H1 (cell line): ENCODE measurements around the gene SCNN1B. TPM values are rescaled to one million over a fixed set of nuclear protein-coding genes. Genes with fewer than 3 reads are reported as not detected.

Experiments
- CTCF ChIA-PET: fragments of 300-600 bp; sonication (Branson Sonifier 250); formaldehyde crosslinking; loops from one replicate; lab custom pipeline; 2021; ENCODE audit not compliant: partially characterized antibody; lab: Charles Lee
- POLR2A ChIA-PET: fragments of 300-600 bp; sonication (Branson Sonifier 250); formaldehyde crosslinking; loops from one replicate; lab custom pipeline; 2021; ENCODE audit warnings: inconsistent platforms; ENCODE audit not compliant: partially characterized antibody; lab: Charles Lee
- DNase-seq, 2 experiments: peaks; one replicate each; pipeline versions ENCODE4 v3.0.0 to v3.0.0-alpha.2; 2010 to 2022; ENCODE audit warnings: low spot score in 2 of 2, low read depth in 1 of 2, mixed read lengths in 1 of 2
- FAIRE-seq: peaks from 2 replicates; lab custom pipeline; 2011; peaks lifted over from hg19 to GRCh38; lab: Jason Lieb, UNC
- H2AFZ ChIP-seq: 2 replicates; pipeline ENCODE4 v1.8.1; 2012; ENCODE audit warnings: low read length, inconsistent platforms
- H2AK5ac ChIP-seq: 2 replicates; pipeline ENCODE4 v1.6.1; 2013; ENCODE audit warnings: low read depth, low read length
- H2BK120ac ChIP-seq: replicated peaks from 2 replicates; pipeline ENCODE3; 2013; ENCODE audit warnings: low read depth, low read length, inconsistent platforms
- H2BK12ac ChIP-seq: 2 replicates; pipeline ENCODE4 v1.6.1; 2013; ENCODE audit warnings: low read depth, low read length
- H2BK15ac ChIP-seq: 2 replicates; pipeline ENCODE4 v1.6.1; 2013; ENCODE audit warnings: low read length
- H2BK20ac ChIP-seq: 2 replicates; pipeline ENCODE4 v1.6.1; 2013; ENCODE audit warnings: low read length
- H2BK5ac ChIP-seq: 2 replicates; pipeline ENCODE4 v1.6.1; 2013; ENCODE audit warnings: low read depth, low read length
- H3K14ac ChIP-seq: 2 replicates; pipeline ENCODE4 v1.6.1; 2013; ENCODE audit warnings: inconsistent platforms; ENCODE audit not compliant: insufficient read length
- H3K18ac ChIP-seq: 2 replicates; pipeline ENCODE4 v1.6.1; 2013; ENCODE audit warnings: low read length; ENCODE audit errors: extremely low read depth
- H3K23ac ChIP-seq: 2 replicates; pipeline ENCODE4 v1.6.1; 2013; ENCODE audit warnings: inconsistent platforms; ENCODE audit not compliant: insufficient read length
- H3K23me2 ChIP-seq: 2 replicates; pipeline ENCODE4 v1.6.1; 2013; ENCODE audit warnings: low read depth, low read length
- H3K27ac ChIP-seq: 2 replicates; pipeline ENCODE4 v1.6.1; 2011; ENCODE audit warnings: low read depth, low read length, inconsistent platforms
- H3K27me3 ChIP-seq, 4 experiments: replicated peaks in 1 of 4; 1 replicate in 1 of 4; 2 replicates in 3 of 4; pipeline versions ENCODE4 v1.6.1 to v1.8.1; 2011 to 2013; ENCODE audit warnings: low read length in 3 of 4, mild to moderate bottlenecking in 3 of 4, inconsistent platforms in 2 of 4, mixed read lengths in 2 of 4, moderate library complexity in 1 of 4; ENCODE audit not compliant: control insufficient read depth in 3 of 4, insufficient read depth in 3 of 4; ENCODE audit errors: extremely low read depth in 1 of 4
- H3K36me3 ChIP-seq, 4 experiments: 2 replicates each; pipeline versions ENCODE4 v1.6.1 to v1.8.1; 2011 to 2013; ENCODE audit warnings: mild to moderate bottlenecking in 4 of 4, low read length in 3 of 4, moderate library complexity in 2 of 4, control low read depth in 1 of 4, inconsistent platforms in 1 of 4; ENCODE audit not compliant: insufficient read depth in 4 of 4, control insufficient read depth in 2 of 4
- H3K4ac ChIP-seq: replicated peaks from 2 replicates; pipeline ENCODE3; 2013; ENCODE audit warnings: low read length, low read depth, mixed read lengths, inconsistent platforms; ENCODE audit not compliant: insufficient read length
- H3K4me1 ChIP-seq, 4 experiments: replicated peaks in 1 of 4; 1 replicate in 1 of 4; 2 replicates in 3 of 4; pipeline versions ENCODE4 v1.6.1 to v1.8.1; 2011 to 2013; ENCODE audit warnings: low read length in 3 of 4, inconsistent platforms in 2 of 4, mixed read lengths in 1 of 4; ENCODE audit not compliant: insufficient read depth in 4 of 4, control insufficient read depth in 3 of 4
- H3K4me2 ChIP-seq, 2 experiments: 2 replicates each; pipeline versions ENCODE4 v1.6.1 to v1.8.1; 2011 to 2013; ENCODE audit warnings: low read depth in 2 of 2, low read length in 2 of 2, control low read depth in 1 of 2, inconsistent platforms in 1 of 2, mild to moderate bottlenecking in 1 of 2; ENCODE audit not compliant: insufficient read depth in 1 of 2
- H3K4me3 ChIP-seq, 4 experiments: fragments of 200-600, 300-600 bp in 1 of 4; sonication (generic), shearing (Covaris generic), sonication (Bioruptor Twin) in 1 of 4; 2 replicates each; pipeline versions ENCODE4 v1.5.1 to v1.8.1; 2011 to 2016; ENCODE audit warnings: low read length in 4 of 4, low read depth in 3 of 4, control low read depth in 2 of 4, inconsistent platforms in 2 of 4, mild to moderate bottlenecking in 2 of 4, mixed read lengths in 1 of 4, moderate library complexity in 1 of 4; ENCODE audit not compliant: insufficient read depth in 2 of 4; ENCODE audit errors: extremely low read depth in 1 of 4
- H3K56ac ChIP-seq: replicated peaks from 2 replicates; pipeline ENCODE3; 2013; ENCODE audit warnings: low read depth, mild to moderate bottlenecking, mixed read lengths, low read length, inconsistent platforms; ENCODE audit not compliant: insufficient read length
- H3K79me1 ChIP-seq: 2 replicates; pipeline ENCODE4 v1.6.1; 2013; ENCODE audit warnings: low read depth, low read length, control low read depth
- H3K79me2 ChIP-seq, 2 experiments: 2 replicates each; pipeline versions ENCODE4 v1.6.1 to v1.8.1; 2012 to 2013; ENCODE audit warnings: low read length in 2 of 2, mild to moderate bottlenecking in 2 of 2, inconsistent platforms in 1 of 2; ENCODE audit not compliant: insufficient read depth in 2 of 2, control insufficient read depth in 1 of 2
- H3K9ac ChIP-seq, 4 experiments: replicated peaks in 1 of 4; 1 replicate in 1 of 4; 2 replicates in 3 of 4; pipeline versions ENCODE4 v1.6.1 to v1.8.1; 2011 to 2013; ENCODE audit warnings: low read depth in 3 of 4, low read length in 3 of 4, control low read depth in 2 of 4, mild to moderate bottlenecking in 2 of 4, moderate library complexity in 2 of 4, inconsistent platforms in 1 of 4; ENCODE audit errors: extremely low read depth in 1 of 4
- H3K9me3 ChIP-seq, 2 experiments: 2 replicates each; pipeline versions ENCODE4 v1.6.1 to v1.8.1; 2012 to 2013; ENCODE audit warnings: mild to moderate bottlenecking in 2 of 2, moderate library complexity in 2 of 2, control low read depth in 1 of 2, inconsistent platforms in 1 of 2, low read depth in 1 of 2, low read length in 1 of 2, mixed read lengths in 1 of 2; ENCODE audit not compliant: insufficient read depth in 2 of 2
- H4K20me1 ChIP-seq, 2 experiments: replicated peaks in 1 of 2; 2 replicates each; pipeline versions ENCODE3 to v1.8.1; 2011 to 2013; ENCODE audit warnings: inconsistent platforms in 2 of 2, low read length in 2 of 2, mild to moderate bottlenecking in 1 of 2; ENCODE audit not compliant: insufficient read depth in 2 of 2, control insufficient read depth in 1 of 2
- H4K5ac ChIP-seq: 2 replicates; pipeline ENCODE4 v1.6.1; 2013; ENCODE audit warnings: low read length, low read depth, mixed read lengths, inconsistent platforms; ENCODE audit not compliant: insufficient read length
- H4K8ac ChIP-seq: 2 replicates; pipeline ENCODE4 v1.8.0; 2013; ENCODE audit warnings: mild to moderate bottlenecking, moderate library complexity, low read length, inconsistent platforms; ENCODE audit not compliant: insufficient read depth; ENCODE audit errors: extremely low read depth
- H4K91ac ChIP-seq: replicated peaks from 2 replicates; pipeline ENCODE3; 2013; ENCODE audit warnings: low read length, mixed read lengths, inconsistent platforms; ENCODE audit not compliant: insufficient read length
- BCL11A ChIP-seq, 2 experiments: IDR thresholded peaks; one replicate each; pipeline ENCODE4 v1.6.1; 2011; ENCODE audit warnings: low read depth in 2 of 2, low read length in 2 of 2, mild to moderate bottlenecking in 2 of 2
- BRCA1 ChIP-seq: IDR thresholded peaks from 2 replicates; pipeline ENCODE4 v1.6.1; 2012; ENCODE audit warnings: low read depth, low read length, improper control_type of control experiment
- CREB1 ChIP-seq: IDR thresholded peaks from 2 replicates; pipeline ENCODE4 v1.6.1; 2012; ENCODE audit warnings: inconsistent platforms
- CTBP2 ChIP-seq: IDR thresholded peaks from 2 replicates; pipeline ENCODE4 v1.7.0; 2011; ENCODE audit warnings: borderline replicate concordance, mild to moderate bottlenecking, moderate library complexity, mixed read lengths, low read length; ENCODE audit not compliant: insufficient read depth, insufficient read length
- E2F6 ChIP-seq: IDR thresholded peaks from 2 replicates; pipeline ENCODE4 v1.6.1; 2012; ENCODE audit warnings: inconsistent platforms
- HDAC2 ChIP-seq, 2 experiments: fragments of 300-600 bp in 1 of 2; sonication (generic) in 1 of 2; IDR thresholded peaks; 2 replicates each; pipeline ENCODE4 v1.6.1; 2011 to 2012; ENCODE audit warnings: low read depth in 2 of 2, low read length in 2 of 2, mild to moderate bottlenecking in 2 of 2, moderate library complexity in 2 of 2, borderline replicate concordance in 1 of 2, inconsistent platforms in 1 of 2
- HDAC6 ChIP-seq: IDR thresholded peaks from one replicate; pipeline ENCODE4 v1.7.1; 2012; ENCODE audit warnings: low read depth, mild to moderate bottlenecking, inconsistent platforms, low read length, moderate library complexity
- KDM4A ChIP-seq: IDR thresholded peaks from one replicate; pipeline ENCODE4 v1.7.1; 2012; ENCODE audit warnings: low read depth, mild to moderate bottlenecking, moderate library complexity, low read length, inconsistent platforms; ENCODE audit not compliant: severe bottlenecking
- KDM5A ChIP-seq: fragments of 200-600 bp; IDR thresholded peaks from 2 replicates; pipeline ENCODE4 v1.7.1; 2012; ENCODE audit warnings: mild to moderate bottlenecking, low read length, inconsistent platforms, mixed read lengths
- MAX ChIP-seq: IDR thresholded peaks from 2 replicates; pipeline ENCODE4 v1.6.1; 2012; ENCODE audit warnings: inconsistent platforms
- SUZ12 ChIP-seq: fragments of 200-600 bp; sonication (generic); IDR thresholded peaks from 2 replicates; pipeline ENCODE4 v1.6.1; 2012; ENCODE audit warnings: mild to moderate bottlenecking, inconsistent platforms, low read length, moderate library complexity, mixed read lengths
- TBP ChIP-seq: IDR thresholded peaks from 2 replicates; pipeline ENCODE4 v1.6.1; 2011; ENCODE audit warnings: low read depth, low read length, improper control_type of control experiment
- TCF12 ChIP-seq: IDR thresholded peaks from 2 replicates; pipeline ENCODE4 v1.6.1; 2011; ENCODE audit warnings: low read depth, mild to moderate bottlenecking, low read length
- YY1 ChIP-seq: IDR thresholded peaks from 2 replicates; pipeline ENCODE4 v1.6.1; 2011; ENCODE audit warnings: low read depth, mild to moderate bottlenecking, low read length
- ZNF274 ChIP-seq: IDR thresholded peaks from 2 replicates; pipeline ENCODE4 v1.7.0; 2012; ENCODE audit warnings: low read length, borderline replicate concordance; ENCODE audit errors: extremely low read depth
- WGBS, 2 experiments: shearing (Covaris generic) in 1 of 2; methylation state at CpG; one replicate each; pipeline versions ENCODE4 v1.1.6 to v1.1.7; 2013 to 2015; ENCODE audit warnings: low lambda C conversion rate in 2 of 2, mixed read lengths in 2 of 2, inconsistent platforms in 1 of 2, low coverage in 1 of 2, missing lambda C conversion rate in 1 of 2; ENCODE audit not compliant: insufficient replicate concordance in 2 of 2, insufficient coverage in 1 of 2, insufficient read length in 1 of 2; ENCODE audit errors: extremely low coverage in 1 of 2, missing lambda C conversion rate in 1 of 2; 5-methylcytosine and 5-hydroxymethylcytosine counted together
- polyA plus RNA-seq, 7 experiments: library from polyadenylated mRNA; depleted of rRNA in 3 of 7; stranded (reverse) in 5 of 7; unstranded in 2 of 7; fragments of >200 nt in 5 of 7; fragments of 200-250 nt in 2 of 7; gene quantifications; 1 replicate in 5 of 7; 2 replicates in 1 of 7; 4 replicates in 1 of 7; pipeline versions ENCODE4 v1.2.1 to v1.2.3, GENCODE V29; 2011 to 2013; ENCODE audit warnings: missing spikeins in 2 of 7, mixed read lengths in 2 of 7
- total RNA-seq: library from RNA; stranded (reverse); fragmentation: NEBNext Ultra II Directional; extraction: Animal tissue kit (Norgen Biotek cat#: 25700); gene quantifications from 2 replicates; pipeline ENCODE4 v1.2.1, GENCODE V29; 2021

SCNN1B gene
- total and polyA plus RNA-seq, 2 of the 8 experiments (the other 6 are each of a cell fraction or from before 2014, with no cell fraction given) = 0.20 to 0.95 TPM

- Histone ChIP-seq H4K5ac (no peak overlapping the region), H3K79me2 (no peaks in the 10 kb centered on the region), H4K20me1 (no peaks in the 10 kb centered on the region), H2BK120ac (no peak overlapping the region), H3K4me1 (no peaks in the 10 kb centered on the region), H2BK20ac (no peak overlapping the region), H2AFZ (no peak overlapping the region), H2BK15ac (no peak overlapping the region), H3K4ac (no peak overlapping the region), H2BK5ac (no peak overlapping the region), H3K4me3 (no peak overlapping the region), H3K79me1 (no peaks in the 10 kb centered on the region), H3K4me2 (no peak overlapping the region), H3K14ac (no peak overlapping the region), H3K23me2 (no peaks in the 10 kb centered on the region), H3K9me3 (no peaks in the 10 kb centered on the region), H3K18ac (no peak overlapping the region), H3K56ac (no peak overlapping the region), H3K36me3 (no peaks in the 10 kb centered on the region), H2BK12ac (no peak overlapping the region), H3K23ac (no peak overlapping the region), H4K8ac (no peak overlapping the region), H3K27ac (no peak overlapping the region), H3K27me3 (no peaks in the 10 kb centered on the region), H2AK5ac (no peak overlapping the region), H4K91ac (no peak overlapping the region), H3K9ac (no peak overlapping the region)
- no peak for DNase-seq
- ChIA-PET POLR2A (no interaction called here), CTCF (no interaction called here)
- no peak for FAIRE-seq
- WGBS, 2 experiments = 88% methylated on average over 4 of the region's 4 CpGs; no CpG with 5 or more reads in 1 of the 2 experiments
- TF ChIP-seq MAX (no peak), KDM4A (no peak), TBP (no peak), CREB1 (no peak), CTBP2 (no peak), TCF12 (no peak), E2F6 (no peak), HDAC6 (no peak), HDAC2 (IDR thresholded peaks at IDR 0.05; ENCODE audit: borderline replicate concordance in 1 of 2, low read depth in 2 of 2, low read length in 2 of 2) (no peak), BRCA1 (no peak), SUZ12 (no peak), BCL11A (IDR thresholded peaks at IDR 0.05; ENCODE audit: low read depth in 2 of 2, low read length in 2 of 2) (no peak), KDM5A (no peak), YY1 (no peak), ZNF274 (no peak)
Measured at GRCh38 chr16:23327836-23328235, 25.7 kb downstream of the SCNN1B start.
